ENCODE measurements around the gene CTRB1.

Gene CTRB1

DNA sequence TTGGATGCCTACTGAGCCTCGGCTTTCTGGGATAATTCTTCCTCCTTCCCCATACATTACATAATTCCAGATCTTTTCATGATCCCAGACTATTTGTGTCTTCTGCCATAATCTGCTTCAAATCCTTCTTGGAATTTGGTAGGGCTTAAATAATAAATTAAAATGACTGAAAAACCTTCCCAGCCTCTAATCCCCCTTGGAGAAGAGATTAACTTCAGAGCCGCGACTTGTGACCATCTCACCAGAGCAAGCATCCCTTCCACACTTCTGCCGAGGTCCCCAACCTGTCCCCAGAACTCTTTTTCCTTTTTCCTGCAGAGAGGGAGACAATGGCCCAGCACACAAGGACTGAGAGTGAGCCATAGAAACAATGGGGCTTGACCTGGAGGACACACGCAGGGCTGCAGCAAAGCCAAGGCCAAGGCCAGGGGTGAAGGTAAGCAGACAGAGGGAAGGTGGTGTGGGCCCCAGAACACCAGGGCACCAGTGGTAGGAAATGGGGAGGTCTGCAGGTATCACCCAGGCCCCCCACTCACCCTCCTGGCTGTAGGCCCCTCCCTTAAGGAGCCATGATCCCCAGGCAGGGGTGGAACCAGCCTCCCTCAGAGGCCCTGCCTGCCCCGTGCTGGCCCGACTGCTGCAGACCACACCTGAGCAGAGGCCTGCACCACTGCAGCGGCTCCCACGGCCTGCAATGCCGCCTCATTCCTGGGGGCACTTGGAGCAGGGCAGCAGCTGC is 42.2 kb downstream of the CTRB1 start:
- H3K27ac ChIP-seq: no peak overlapping the region
- no peak for TF ChIP-seq CTCF (conservative IDR thresholded peaks at IDR 0.05)
- TF ChIP-seq ZFX (IDR thresholded peaks at IDR 0.05): no peak

DNA sequence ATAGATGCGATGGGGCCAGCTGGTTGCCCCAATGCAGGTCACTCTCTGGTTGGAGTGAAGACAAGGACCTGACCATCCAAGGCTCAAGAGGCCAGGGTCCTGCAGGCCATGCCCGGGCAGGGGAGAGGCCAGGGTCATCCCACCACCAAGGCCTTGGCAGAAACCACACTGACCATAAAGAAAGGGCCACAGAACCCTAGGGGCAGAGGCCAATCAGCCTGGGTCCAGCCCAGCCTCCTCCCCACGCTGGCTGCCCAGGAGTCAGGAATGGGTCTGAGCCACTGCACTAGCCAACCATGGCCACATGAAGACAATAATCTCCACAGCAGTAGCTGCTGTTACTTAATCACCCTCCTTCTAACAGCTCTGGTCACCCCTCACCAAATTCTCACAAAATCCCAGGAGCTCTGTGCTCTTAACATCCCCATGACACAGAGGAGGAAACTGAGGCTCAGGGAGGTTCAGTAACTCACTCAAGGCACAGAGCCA is 42.8 kb downstream of the CTRB1 start:
- TF ChIP-seq CTCF (conservative IDR thresholded peaks at IDR 0.05) (no peak), ZFX (IDR thresholded peaks at IDR 0.05) (no peak)
- H3K27ac ChIP-seq: no peak overlapping the region

DNA sequence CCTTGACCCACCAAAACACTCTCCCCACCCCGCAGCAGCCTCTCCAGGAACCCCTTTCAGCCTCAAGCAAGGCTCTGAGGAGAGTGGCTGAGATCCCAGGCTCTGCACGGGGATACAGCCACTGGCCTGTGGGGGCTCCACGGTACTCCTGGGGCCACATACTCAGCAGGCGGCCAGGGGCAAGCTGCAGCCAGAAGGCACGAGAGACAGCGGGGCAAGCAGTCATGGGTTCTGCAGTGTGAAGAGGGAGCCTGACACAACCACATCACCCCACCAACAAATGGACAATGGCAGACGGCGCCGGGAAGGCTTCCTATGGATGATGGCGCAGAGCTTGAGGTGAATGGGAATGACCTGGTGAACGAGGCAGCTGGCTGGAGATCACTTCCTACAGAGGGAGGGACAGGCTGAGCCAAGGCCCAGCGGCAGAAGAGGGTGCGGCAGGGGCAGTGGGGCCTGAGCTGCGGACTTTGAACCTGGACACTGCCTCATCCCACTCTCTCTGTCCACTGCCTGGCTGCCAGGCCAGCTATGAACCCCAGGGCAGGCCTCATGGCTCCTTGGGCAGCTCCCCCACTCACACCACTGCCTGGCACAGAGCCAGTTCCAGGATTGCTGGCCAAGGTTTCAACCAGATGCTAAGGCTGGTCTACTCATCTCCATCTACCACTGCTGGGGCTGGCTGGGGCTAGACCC is 43.5 kb downstream of the CTRB1 start:
- H3K27ac ChIP-seq: no peak overlapping the region; the same call in 1 of the 2 replicates
- no peak for TF ChIP-seq CTCF (conservative IDR thresholded peaks at IDR 0.05)
- no peak for TF ChIP-seq ZFX (IDR thresholded peaks at IDR 0.05)

GRCh38 chr16:75262800-75263127 is 44.0 kb downstream of the CTRB1 start:
- TF ChIP-seq CTCF (conservative IDR thresholded peaks at IDR 0.05) (no peak), ZFX (IDR thresholded peaks at IDR 0.05) (no peak)
- H3K27ac ChIP-seq: peak overlapping the region; percentile 99

GRCh38 chr16:75263291-75263962 is 44.6 kb downstream of the CTRB1 start:
- peak overlapping the region; percentile 99 for H3K27ac ChIP-seq

DNA sequence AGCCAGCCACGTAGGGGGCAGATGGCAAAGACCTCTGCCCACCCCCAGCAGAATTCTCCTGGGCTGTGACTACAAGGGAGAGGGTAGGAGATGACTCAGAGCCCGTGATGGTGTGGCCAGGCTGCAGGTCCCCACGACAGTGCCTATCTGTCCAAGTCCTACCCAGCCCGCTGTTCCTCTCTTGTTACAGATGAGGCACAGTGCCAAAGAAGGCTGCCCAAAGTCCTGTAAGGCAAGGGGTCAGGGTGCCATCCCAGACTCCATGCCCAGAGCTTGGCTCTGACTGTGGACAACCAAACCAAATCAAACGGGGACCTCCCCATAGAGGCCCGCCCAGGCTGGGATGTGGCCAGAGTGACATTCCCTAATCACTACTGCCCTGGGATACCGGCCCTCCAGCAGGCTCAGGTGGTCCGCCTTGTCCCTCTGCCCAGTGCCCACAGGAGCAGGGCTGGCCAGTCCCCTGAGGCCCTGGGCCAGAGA is 45.2 kb downstream of the CTRB1 start:
- TF ChIP-seq CTCF (conservative IDR thresholded peaks at IDR 0.05): no peak
- TF ChIP-seq ZFX (IDR thresholded peaks at IDR 0.05): no peak
- peak overlapping the region; percentile 99 for H3K27ac ChIP-seq

More at GRCh38 chr16:75263291-75263962, 44.6 kb downstream of the CTRB1 start:
- TF ChIP-seq ZFX (IDR thresholded peaks at IDR 0.05) (no peak), CTCF (conservative IDR thresholded peaks at IDR 0.05) (no peak)
